CD4-positive, alpha-beta T cell treated with Interleukin-21 for 1 hour (primary cell): ENCODE measurements around the gene NDOR1.

Experiments used
- DNase-seq: peaks from one replicate; pipeline ENCODE4 v3.0.0-alpha.2; 2020

Gene NDOR1

GRCh38 chr9:137266162-137266527 is 60.6 kb downstream of the NDOR1 start:
- no peak for DNase-seq
